K562 (cell line): ENCODE measurements around the gene FLAD1. TPM values are rescaled to one million over a fixed set of nuclear protein-coding genes. Genes with fewer than 3 reads are reported as not detected.

ENCODE experiments used
- ARID3A ChIP-seq: IDR thresholded peaks from 2 replicates; pipeline ENCODE4 v1.6.1; 2012; ENCODE audit warnings: low read depth, low read length, improper control_type of control experiment, borderline replicate concordance
- FOXK1 ChIP-seq: sonication (generic); formaldehyde crosslinking; IDR thresholded peaks from 2 replicates; pipeline ENCODE4 v1.8.0; 2022; ENCODE audit warnings: missing genetic modification reagents, mild to moderate bottlenecking, borderline replicate concordance
- FOXP1 ChIP-seq: sonication (generic); formaldehyde crosslinking; IDR thresholded peaks from 2 replicates; pipeline ENCODE4 v1.8.0; 2022; ENCODE audit warnings: mild to moderate bottlenecking, missing genetic modification reagents
- MCM2 ChIP-seq: fragments of 450-650 bp; IDR thresholded peaks from 2 replicates; pipeline ENCODE4 v1.6.1; 2017; ENCODE audit warnings: low read depth, mild to moderate bottlenecking
- NR2C1 ChIP-seq, 2 experiments: fragments of 450-650 bp; IDR thresholded peaks; 2 replicates each; pipeline ENCODE4 v1.6.1; 2017; ENCODE audit warnings: mild to moderate bottlenecking in 2 of 2, antibody characterized with exemption in 1 of 2, inconsistent platforms in 1 of 2, missing compliant biosample characterization in 1 of 2, missing genetic modification characterization in 1 of 2
- SNRNP70 ChIP-seq: fragments of 200-400 bp; formaldehyde crosslinking; optimal IDR thresholded peaks from 2 replicates; pipeline ENCODE3; 2017; ENCODE audit warnings: low read depth, low read length
- ZNF41 ChIP-seq: fragments of 250-450 bp; sonication (Bioruptor Pico); conservative IDR thresholded peaks from 2 replicates; pipeline ENCODE4 v1.4.0; 2020; ENCODE audit warnings: mild to moderate bottlenecking
- ZNF586 ChIP-seq: fragments of 450-650 bp; formaldehyde crosslinking; conservative IDR thresholded peaks from 2 replicates; pipeline ENCODE4 v1.4.0; 2020; ENCODE audit warnings: mild to moderate bottlenecking, moderate library complexity
- polyA plus RNA-seq, 8 experiments: library from polyadenylated mRNA; depleted of rRNA in 4 of 8; stranded (reverse) in 5 of 8; unstranded in 3 of 8; fragments of >200 nt; fragmentation: Nextera tagmentation in 2 of 8; fragmentation: Illumina TruSeq in 1 of 8; extraction: Ambion mirVana in 2 of 8; extraction: Trizol in 1 of 8; gene quantifications; 2 replicates each; pipeline versions ENCODE4 v1.2.1 to v1.2.3, GENCODE V29; 2011 to 2014; ENCODE audit warnings: inconsistent platforms in 1 of 8, missing spikeins in 1 of 8
- total RNA-seq, 7 experiments: library from RNA; depleted of rRNA in 6 of 7; stranded (reverse); fragments of >200 nt in 6 of 7; fragmentation: Illumina TruSeq in 2 of 7; extraction: Trizol in 2 of 7; gene quantifications; 2 replicates each; pipeline versions ENCODE4 v1.2.1 to v1.2.3, GENCODE V29; 2011 to 2021; ENCODE audit warnings: low replicate concordance in 1 of 7
- TF ChIP-seq, protein P1 (sequence below): fragments of 200-600 bp; sonication (generic); IDR thresholded peaks from one replicate; pipeline ENCODE4 v1.6.1; 2012; ENCODE audit warnings: mild to moderate bottlenecking, low read depth, low read length, inconsistent platforms
- TF ChIP-seq, protein P2 (sequence below): fragments of 450-650 bp; IDR thresholded peaks from 2 replicates; pipeline ENCODE4 v1.6.1; 2016; ENCODE audit warnings: mild to moderate bottlenecking
- TF ChIP-seq, protein P3 (sequence below): fragments of 250-450 bp; sonication (Bioruptor Pico); IDR thresholded peaks from 2 replicates; pipeline ENCODE4 v1.8.0; 2021; ENCODE audit warnings: moderate library complexity, mild to moderate bottlenecking, inconsistent platforms

FLAD1 gene
- total and polyA plus RNA-seq, 9 of the 15 experiments (the other 6 are each of a cell fraction or from before 2014, with no cell fraction given): 24.9 to 85.8 (median 67.0) TPM

- TF ChIP-seq, protein P1, sequence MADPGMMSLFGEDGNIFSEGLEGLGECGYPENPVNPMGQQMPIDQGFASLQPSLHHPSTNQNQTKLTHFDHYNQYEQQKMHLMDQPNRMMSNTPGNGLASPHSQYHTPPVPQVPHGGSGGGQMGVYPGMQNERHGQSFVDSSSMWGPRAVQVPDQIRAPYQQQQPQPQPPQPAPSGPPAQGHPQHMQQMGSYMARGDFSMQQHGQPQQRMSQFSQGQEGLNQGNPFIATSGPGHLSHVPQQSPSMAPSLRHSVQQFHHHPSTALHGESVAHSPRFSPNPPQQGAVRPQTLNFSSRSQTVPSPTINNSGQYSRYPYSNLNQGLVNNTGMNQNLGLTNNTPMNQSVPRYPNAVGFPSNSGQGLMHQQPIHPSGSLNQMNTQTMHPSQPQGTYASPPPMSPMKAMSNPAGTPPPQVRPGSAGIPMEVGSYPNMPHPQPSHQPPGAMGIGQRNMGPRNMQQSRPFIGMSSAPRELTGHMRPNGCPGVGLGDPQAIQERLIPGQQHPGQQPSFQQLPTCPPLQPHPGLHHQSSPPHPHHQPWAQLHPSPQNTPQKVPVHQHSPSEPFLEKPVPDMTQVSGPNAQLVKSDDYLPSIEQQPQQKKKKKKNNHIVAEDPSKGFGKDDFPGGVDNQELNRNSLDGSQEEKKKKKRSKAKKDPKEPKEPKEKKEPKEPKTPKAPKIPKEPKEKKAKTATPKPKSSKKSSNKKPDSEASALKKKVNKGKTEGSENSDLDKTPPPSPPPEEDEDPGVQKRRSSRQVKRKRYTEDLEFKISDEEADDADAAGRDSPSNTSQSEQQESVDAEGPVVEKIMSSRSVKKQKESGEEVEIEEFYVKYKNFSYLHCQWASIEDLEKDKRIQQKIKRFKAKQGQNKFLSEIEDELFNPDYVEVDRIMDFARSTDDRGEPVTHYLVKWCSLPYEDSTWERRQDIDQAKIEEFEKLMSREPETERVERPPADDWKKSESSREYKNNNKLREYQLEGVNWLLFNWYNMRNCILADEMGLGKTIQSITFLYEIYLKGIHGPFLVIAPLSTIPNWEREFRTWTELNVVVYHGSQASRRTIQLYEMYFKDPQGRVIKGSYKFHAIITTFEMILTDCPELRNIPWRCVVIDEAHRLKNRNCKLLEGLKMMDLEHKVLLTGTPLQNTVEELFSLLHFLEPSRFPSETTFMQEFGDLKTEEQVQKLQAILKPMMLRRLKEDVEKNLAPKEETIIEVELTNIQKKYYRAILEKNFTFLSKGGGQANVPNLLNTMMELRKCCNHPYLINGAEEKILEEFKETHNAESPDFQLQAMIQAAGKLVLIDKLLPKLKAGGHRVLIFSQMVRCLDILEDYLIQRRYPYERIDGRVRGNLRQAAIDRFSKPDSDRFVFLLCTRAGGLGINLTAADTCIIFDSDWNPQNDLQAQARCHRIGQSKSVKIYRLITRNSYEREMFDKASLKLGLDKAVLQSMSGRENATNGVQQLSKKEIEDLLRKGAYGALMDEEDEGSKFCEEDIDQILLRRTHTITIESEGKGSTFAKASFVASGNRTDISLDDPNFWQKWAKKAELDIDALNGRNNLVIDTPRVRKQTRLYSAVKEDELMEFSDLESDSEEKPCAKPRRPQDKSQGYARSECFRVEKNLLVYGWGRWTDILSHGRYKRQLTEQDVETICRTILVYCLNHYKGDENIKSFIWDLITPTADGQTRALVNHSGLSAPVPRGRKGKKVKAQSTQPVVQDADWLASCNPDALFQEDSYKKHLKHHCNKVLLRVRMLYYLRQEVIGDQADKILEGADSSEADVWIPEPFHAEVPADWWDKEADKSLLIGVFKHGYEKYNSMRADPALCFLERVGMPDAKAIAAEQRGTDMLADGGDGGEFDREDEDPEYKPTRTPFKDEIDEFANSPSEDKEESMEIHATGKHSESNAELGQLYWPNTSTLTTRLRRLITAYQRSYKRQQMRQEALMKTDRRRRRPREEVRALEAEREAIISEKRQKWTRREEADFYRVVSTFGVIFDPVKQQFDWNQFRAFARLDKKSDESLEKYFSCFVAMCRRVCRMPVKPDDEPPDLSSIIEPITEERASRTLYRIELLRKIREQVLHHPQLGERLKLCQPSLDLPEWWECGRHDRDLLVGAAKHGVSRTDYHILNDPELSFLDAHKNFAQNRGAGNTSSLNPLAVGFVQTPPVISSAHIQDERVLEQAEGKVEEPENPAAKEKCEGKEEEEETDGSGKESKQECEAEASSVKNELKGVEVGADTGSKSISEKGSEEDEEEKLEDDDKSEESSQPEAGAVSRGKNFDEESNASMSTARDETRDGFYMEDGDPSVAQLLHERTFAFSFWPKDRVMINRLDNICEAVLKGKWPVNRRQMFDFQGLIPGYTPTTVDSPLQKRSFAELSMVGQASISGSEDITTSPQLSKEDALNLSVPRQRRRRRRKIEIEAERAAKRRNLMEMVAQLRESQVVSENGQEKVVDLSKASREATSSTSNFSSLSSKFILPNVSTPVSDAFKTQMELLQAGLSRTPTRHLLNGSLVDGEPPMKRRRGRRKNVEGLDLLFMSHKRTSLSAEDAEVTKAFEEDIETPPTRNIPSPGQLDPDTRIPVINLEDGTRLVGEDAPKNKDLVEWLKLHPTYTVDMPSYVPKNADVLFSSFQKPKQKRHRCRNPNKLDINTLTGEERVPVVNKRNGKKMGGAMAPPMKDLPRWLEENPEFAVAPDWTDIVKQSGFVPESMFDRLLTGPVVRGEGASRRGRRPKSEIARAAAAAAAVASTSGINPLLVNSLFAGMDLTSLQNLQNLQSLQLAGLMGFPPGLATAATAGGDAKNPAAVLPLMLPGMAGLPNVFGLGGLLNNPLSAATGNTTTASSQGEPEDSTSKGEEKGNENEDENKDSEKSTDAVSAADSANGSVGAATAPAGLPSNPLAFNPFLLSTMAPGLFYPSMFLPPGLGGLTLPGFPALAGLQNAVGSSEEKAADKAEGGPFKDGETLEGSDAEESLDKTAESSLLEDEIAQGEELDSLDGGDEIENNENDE: no peak
- TF ChIP-seq NR2C1 (IDR thresholded peaks at IDR 0.05) (no peak), NR2C1 (tag; IDR thresholded peaks at IDR 0.05) (no peak), SNRNP70 (no peak), MCM2 (no peak), FOXK1 (CRISPR knock-in tag) (no peak), ARID3A (no peak), ZNF41 (CRISPR knock-in tag) (no peak), FOXP1 (CRISPR knock-in tag) (no peak), ZNF586 (CRISPR knock-in tag) (no peak)
- TF ChIP-seq, protein P2, sequence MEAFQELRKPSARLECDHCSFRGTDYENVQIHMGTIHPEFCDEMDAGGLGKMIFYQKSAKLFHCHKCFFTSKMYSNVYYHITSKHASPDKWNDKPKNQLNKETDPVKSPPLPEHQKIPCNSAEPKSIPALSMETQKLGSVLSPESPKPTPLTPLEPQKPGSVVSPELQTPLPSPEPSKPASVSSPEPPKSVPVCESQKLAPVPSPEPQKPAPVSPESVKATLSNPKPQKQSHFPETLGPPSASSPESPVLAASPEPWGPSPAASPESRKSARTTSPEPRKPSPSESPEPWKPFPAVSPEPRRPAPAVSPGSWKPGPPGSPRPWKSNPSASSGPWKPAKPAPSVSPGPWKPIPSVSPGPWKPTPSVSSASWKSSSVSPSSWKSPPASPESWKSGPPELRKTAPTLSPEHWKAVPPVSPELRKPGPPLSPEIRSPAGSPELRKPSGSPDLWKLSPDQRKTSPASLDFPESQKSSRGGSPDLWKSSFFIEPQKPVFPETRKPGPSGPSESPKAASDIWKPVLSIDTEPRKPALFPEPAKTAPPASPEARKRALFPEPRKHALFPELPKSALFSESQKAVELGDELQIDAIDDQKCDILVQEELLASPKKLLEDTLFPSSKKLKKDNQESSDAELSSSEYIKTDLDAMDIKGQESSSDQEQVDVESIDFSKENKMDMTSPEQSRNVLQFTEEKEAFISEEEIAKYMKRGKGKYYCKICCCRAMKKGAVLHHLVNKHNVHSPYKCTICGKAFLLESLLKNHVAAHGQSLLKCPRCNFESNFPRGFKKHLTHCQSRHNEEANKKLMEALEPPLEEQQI: no peak
- TF ChIP-seq, protein P3, sequence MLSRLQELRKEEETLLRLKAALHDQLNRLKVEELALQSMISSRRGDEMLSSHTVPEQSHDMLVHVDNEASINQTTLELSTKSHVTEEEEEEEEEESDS (CRISPR knock-in tag): no peak
Observed at GRCh38 chr1:155004352-155005075, 21.4 kb downstream of the FLAD1 start (continued).
